OCI-LY1 (cell line): Measurements from ENCODE around the gene HS3ST4.

Experiments used
- CTCF ChIP-seq: fragments of 200-600 bp; sonication (generic), shearing (Covaris generic); IDR thresholded peaks from 2 replicates; pipeline ENCODE4 v1.5.1; 2017; ENCODE audit warnings: mild to moderate bottlenecking, antibody characterized with exemption, low read length, moderate library complexity, mixed read lengths
- EZH2 ChIP-seq: fragments of 200-600 bp; sonication (generic), shearing (Covaris generic); IDR thresholded peaks from 2 replicates; pipeline ENCODE4 v1.8.0; 2017; ENCODE audit warnings: borderline replicate concordance, mixed run types, mild to moderate bottlenecking, antibody characterized with exemption, low read length, moderate library complexity, mixed read lengths

- no peak for TF ChIP-seq EZH2
- no peak for TF ChIP-seq CTCF
These were observed 108.1 kb downstream of the HS3ST4 start for GRCh38 chr16:25799816-25800215.
